Measurements from ENCODE around the gene PRKCE.

PRKCE gene

GRCh38 chr2:46009315-46009714, 357.8 kb downstream of the PRKCE start:
- no peak for TF ChIP-seq CTCF (conservative IDR thresholded peaks at IDR 0.05; ENCODE audit: low read depth)
- H3K27ac ChIP-seq, result no peak overlapping the region
- POLR2A ChIA-PET (ENCODE audit: low non-redundant PET), result no interaction called here
- no peak for DNase-seq (ENCODE audit: low spot score)
- CTCF ChIA-PET, result interaction anchor here (0.6 kb wide), 1 partner anchor 423 kb away, joined by 3 read pairs; no protein-coding TSS in a partner anchor

GRCh38 chr2:46009772-46010171, 358.3 kb downstream of the PRKCE start:
- POLR2A ChIA-PET (ENCODE audit: low non-redundant PET), result no interaction called here
- CTCF ChIA-PET, result interaction anchor here (0.6 kb wide), 1 partner anchor 48 kb away, joined by 5 read pairs; no protein-coding TSS in a partner anchor
- DNase-seq (ENCODE audit: low spot score), result no peak
- TF ChIP-seq CTCF (conservative IDR thresholded peaks at IDR 0.05; ENCODE audit: low read depth), result no peak
- H3K27ac ChIP-seq, result no peak overlapping the region

GRCh38 chr2:46010223-46010924, 358.9 kb downstream of the PRKCE start:
- TF ChIP-seq CTCF (conservative IDR thresholded peaks at IDR 0.05; ENCODE audit: low read depth), result no peak
- POLR2A ChIA-PET (ENCODE audit: low non-redundant PET), result no interaction called here
- no peak for DNase-seq (ENCODE audit: low spot score)
- CTCF ChIA-PET, result interaction anchor here (0.6 to 1.3 kb wide), 5 partner anchors 18 to 1914 kb away, joined by 3 to 5 read pairs (median 5); partner anchors contain the start of gene EPAS1
- H3K27ac ChIP-seq, result no peak overlapping the region

- TF ChIP-seq CTCF (conservative IDR thresholded peaks at IDR 0.05; ENCODE audit: low read depth), result peak; percentile 75
- peak; percentile 64 for DNase-seq (ENCODE audit: low spot score)
- POLR2A ChIA-PET (ENCODE audit: low non-redundant PET), result no interaction called here
- CTCF ChIA-PET, result interaction anchor here (0.6 to 1.3 kb wide), 12 partner anchors 18 to 1914 kb away, joined by 3 to 5 read pairs (median 3); partner anchors contain the start of gene EPAS1
- H3K27ac ChIP-seq, result no peak overlapping the region
Observed at GRCh38 chr2:46010925-46011490, 359.5 kb downstream of the PRKCE start.

- TF ChIP-seq CTCF (conservative IDR thresholded peaks at IDR 0.05; ENCODE audit: low read depth), result no peak
- no peak overlapping the region for H3K27ac ChIP-seq
- ChIA-PET CTCF (interaction anchor here (0.6 to 0.7 kb wide), 2 partner anchors 129 to 282 kb away, joined by 3 to 4 read pairs; no protein-coding TSS in a partner anchor), POLR2A (ENCODE audit: low non-redundant PET) (no interaction called here)
- DNase-seq (ENCODE audit: low spot score), result no peak
Observed at GRCh38 chr2:46012618-46013240, 361.3 kb downstream of the PRKCE start.

GRCh38 chr2:46013726-46014125, 362.3 kb downstream of the PRKCE start:
- H3K27ac ChIP-seq, result no peak overlapping the region
- TF ChIP-seq CTCF (conservative IDR thresholded peaks at IDR 0.05; ENCODE audit: low read depth), result no peak
- ChIA-PET CTCF (no interaction called here), POLR2A (ENCODE audit: low non-redundant PET) (no interaction called here)
- no peak for DNase-seq (ENCODE audit: low spot score)

Measured in RWPE1 (cell line).